SU-DHL-6 (cell line): ENCODE results near the gene MRPL20.

Source experiments
- H2AFZ ChIP-seq: fragments of 200-600 bp; sonication (generic); 2 replicates; pipeline ENCODE4 v1.6.1; 2014; ENCODE audit warnings: low read depth, mild to moderate bottlenecking, moderate library complexity, mixed read lengths, antibody characterized with exemption, low read length; ENCODE audit not compliant: severe bottlenecking
- H3F3A ChIP-seq: fragments of 200-600 bp; shearing (Covaris generic); 2 replicates; pipeline ENCODE4 v1.6.0; 2016; ENCODE audit warnings: antibody characterized with exemption, mild to moderate bottlenecking; ENCODE audit not compliant: insufficient read depth
- H3K27ac ChIP-seq: fragments of 200-600 bp; sonication (generic); 2 replicates; pipeline ENCODE4 v1.5.1; 2016; ENCODE audit warnings: low read depth, mild to moderate bottlenecking, low read length, moderate library complexity, mixed read lengths
- H3K27me3 ChIP-seq: fragments of 200-600 bp; sonication (generic), shearing (Covaris generic); 2 replicates; pipeline ENCODE4 v1.6.0; 2014; ENCODE audit warnings: mild to moderate bottlenecking, low read length
- H3K36me3 ChIP-seq: fragments of 200-600 bp; sonication (generic); 2 replicates; pipeline ENCODE4 v1.6.1; 2014; ENCODE audit warnings: mild to moderate bottlenecking, low read length, mixed read lengths
- H3K4me2 ChIP-seq: fragments of 300-600, 200-600 bp; shearing (Covaris generic), sonication (generic); 2 replicates; pipeline ENCODE4 v1.6.0; 2014; ENCODE audit warnings: low read length, low read depth, mild to moderate bottlenecking; ENCODE audit not compliant: poor library complexity, severe bottlenecking
- H3K4me3 ChIP-seq: fragments of 200-600 bp; sonication (generic); 2 replicates; pipeline ENCODE4 v1.5.1; 2014; ENCODE audit warnings: antibody characterized with exemption, low read length, mild to moderate bottlenecking, mixed read lengths; ENCODE audit not compliant: insufficient read depth, poor library complexity, severe bottlenecking
- H3K79me2 ChIP-seq: fragments of 200-600 bp; sonication (generic); 2 replicates; pipeline ENCODE4 v1.6.1; 2014; ENCODE audit warnings: mild to moderate bottlenecking, low read length, moderate library complexity; ENCODE audit not compliant: insufficient read depth
- H3K9ac ChIP-seq: fragments of 200-600 bp; sonication (generic); 2 replicates; pipeline ENCODE4 v1.7.0; 2014; ENCODE audit warnings: mild to moderate bottlenecking, low read length
- H3K9me2 ChIP-seq: fragments of 200-600 bp; sonication (generic); replicated peaks from 2 replicates; pipeline ENCODE4 v1.6.1; 2014; ENCODE audit warnings: low read length; ENCODE audit not compliant: insufficient read depth
- H3K9me3 ChIP-seq: fragments of 200-600 bp; sonication (generic); 2 replicates; pipeline ENCODE4 v1.6.1; 2014; ENCODE audit warnings: low read length, mixed read lengths; ENCODE audit not compliant: insufficient read depth
- H4K20me1 ChIP-seq: fragments of 200-600 bp; sonication (generic); 2 replicates; pipeline ENCODE4 v1.6.1; 2014; ENCODE audit warnings: low read depth, mild to moderate bottlenecking, antibody characterized with exemption, low read length, moderate library complexity, mixed read lengths
- EZH2phosphoT487 ChIP-seq: fragments of 200-600 bp; sonication (generic), shearing (Covaris generic); conservative IDR thresholded peaks from 2 replicates; pipeline ENCODE4 v1.6.1; 2018; ENCODE audit warnings: mild to moderate bottlenecking, antibody characterized with exemption, low read length, moderate library complexity, mixed read lengths
- TF ChIP-seq, protein P1 (sequence below): fragments of 200-600 bp; sonication (generic); IDR thresholded peaks from one replicate; pipeline ENCODE4 v1.5.1; 2017; ENCODE audit warnings: antibody characterized with exemption, mild to moderate bottlenecking, low read length, moderate library complexity; ENCODE audit not compliant: insufficient read depth, poor library complexity, severe bottlenecking

The MRPL20 gene

DNA sequence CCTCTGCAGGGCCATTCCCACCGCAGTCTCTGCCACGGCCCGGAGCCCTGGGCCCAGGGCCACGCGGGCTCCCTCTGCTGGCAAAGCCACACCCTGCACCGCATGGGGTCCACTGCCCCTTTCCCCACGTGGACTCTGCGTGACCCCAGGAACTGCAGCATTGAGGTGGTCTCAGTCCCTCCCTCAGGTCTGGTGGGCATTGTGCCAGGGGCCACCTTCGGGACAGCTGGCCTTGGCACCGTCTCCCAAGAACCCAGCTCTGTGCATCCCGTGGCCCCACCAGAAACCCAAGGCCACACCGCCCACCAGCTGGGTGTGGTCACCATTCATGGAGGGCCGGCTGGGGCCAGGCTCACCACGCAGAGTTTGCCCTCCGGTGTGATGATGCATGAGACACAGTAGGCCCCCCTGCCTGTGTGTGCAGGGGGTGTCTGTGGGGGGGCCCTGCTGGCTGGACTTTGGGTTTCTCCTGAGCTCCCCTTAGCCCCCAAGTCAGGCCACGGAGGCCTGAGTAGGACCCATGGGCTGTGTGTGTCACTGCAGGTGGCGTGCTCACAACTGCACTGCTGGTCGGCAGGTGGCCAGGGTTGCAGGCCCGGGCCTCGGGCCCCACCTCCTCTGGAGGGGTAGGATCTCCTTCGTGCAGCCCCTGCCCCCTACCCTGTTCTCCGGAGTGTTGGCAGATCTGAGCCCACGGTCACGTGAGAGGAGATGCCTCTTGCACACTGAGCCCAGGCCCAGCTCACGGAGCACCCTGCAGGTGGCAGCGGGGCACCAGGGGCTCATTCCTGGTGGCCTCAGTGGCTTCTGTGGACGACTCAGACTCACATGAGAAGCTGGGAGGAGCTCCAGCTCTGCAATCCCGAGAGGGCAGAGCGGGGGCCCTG lies 34.2 kb upstream of the MRPL20 start:
- TF ChIP-seq, protein P1, sequence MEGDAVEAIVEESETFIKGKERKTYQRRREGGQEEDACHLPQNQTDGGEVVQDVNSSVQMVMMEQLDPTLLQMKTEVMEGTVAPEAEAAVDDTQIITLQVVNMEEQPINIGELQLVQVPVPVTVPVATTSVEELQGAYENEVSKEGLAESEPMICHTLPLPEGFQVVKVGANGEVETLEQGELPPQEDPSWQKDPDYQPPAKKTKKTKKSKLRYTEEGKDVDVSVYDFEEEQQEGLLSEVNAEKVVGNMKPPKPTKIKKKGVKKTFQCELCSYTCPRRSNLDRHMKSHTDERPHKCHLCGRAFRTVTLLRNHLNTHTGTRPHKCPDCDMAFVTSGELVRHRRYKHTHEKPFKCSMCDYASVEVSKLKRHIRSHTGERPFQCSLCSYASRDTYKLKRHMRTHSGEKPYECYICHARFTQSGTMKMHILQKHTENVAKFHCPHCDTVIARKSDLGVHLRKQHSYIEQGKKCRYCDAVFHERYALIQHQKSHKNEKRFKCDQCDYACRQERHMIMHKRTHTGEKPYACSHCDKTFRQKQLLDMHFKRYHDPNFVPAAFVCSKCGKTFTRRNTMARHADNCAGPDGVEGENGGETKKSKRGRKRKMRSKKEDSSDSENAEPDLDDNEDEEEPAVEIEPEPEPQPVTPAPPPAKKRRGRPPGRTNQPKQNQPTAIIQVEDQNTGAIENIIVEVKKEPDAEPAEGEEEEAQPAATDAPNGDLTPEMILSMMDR = peak; percentile 80
- TF ChIP-seq EZH2phosphoT487 = no peak
- no peaks in the 10 kb centered on the region for H4K20me1 ChIP-seq

DNA sequence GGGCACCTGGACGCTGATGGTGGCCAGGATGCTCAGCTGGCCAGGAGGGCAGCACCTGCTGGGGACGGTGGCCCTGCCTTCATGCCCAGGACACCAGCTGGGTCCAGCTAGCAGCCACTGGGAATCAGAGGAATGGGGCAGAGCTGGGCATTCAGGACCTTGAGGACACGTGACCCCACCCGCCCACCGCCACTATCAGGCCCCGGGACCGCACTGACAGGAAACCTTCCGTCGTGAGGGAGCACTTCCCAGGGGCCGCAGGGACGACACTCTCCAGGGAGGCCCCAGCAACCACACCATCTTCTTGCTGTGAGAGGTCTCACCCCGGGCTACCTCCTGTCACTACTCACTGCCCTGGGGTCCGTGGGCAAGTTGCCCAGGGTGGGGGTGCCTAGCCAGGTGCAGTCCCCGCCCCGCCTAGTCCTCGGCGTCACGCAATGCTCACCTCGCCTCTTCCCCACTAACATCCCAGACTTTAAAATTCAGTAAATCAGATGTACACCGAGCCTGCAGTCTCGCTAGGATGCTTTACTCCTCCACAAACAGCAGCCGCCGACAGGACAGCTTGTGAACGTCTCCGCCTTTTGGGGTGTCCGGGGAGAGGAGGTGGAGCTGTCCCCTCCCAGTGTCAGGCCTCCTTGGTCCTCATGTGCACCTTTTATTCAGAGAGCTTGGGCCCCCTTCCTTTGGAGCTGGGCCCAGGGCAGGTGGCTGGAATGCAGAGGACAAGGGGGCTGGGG lies 33.3 kb upstream of the MRPL20 start:
- Histone ChIP-seq H3F3A (no peaks in the 10 kb centered on the region), H3K36me3 (no peaks in the 10 kb centered on the region), H3K9me2 (no peaks in the 10 kb centered on the region), H3K27me3 (no peaks in the 10 kb centered on the region), H3K27ac (no peak overlapping the region), H4K20me1 (no peaks in the 10 kb centered on the region), H3K4me3 (no peak overlapping the region), H3K9ac (no peak overlapping the region), H3K4me2 (no peak overlapping the region), H2AFZ (no peak overlapping the region), H3K9me3 (no peaks in the 10 kb centered on the region), H3K79me2 (no peaks in the 10 kb centered on the region)
- no peak for TF ChIP-seq EZH2phosphoT487
- TF ChIP-seq, protein P1 = no peak

More for the DNA sequence above, 34.2 kb upstream of the MRPL20 start:
- Histone ChIP-seq H3F3A (no peaks in the 10 kb centered on the region), H3K79me2 (no peaks in the 10 kb centered on the region), H3K27me3 (no peaks in the 10 kb centered on the region), H3K36me3 (no peaks in the 10 kb centered on the region), H3K9me2 (no peaks in the 10 kb centered on the region), H3K27ac (no peak overlapping the region), H3K9ac (no peak overlapping the region), H2AFZ (no peak overlapping the region), H3K4me3 (no peak overlapping the region), H3K9me3 (no peaks in the 10 kb centered on the region), H3K4me2 (no peak overlapping the region)

DNA sequence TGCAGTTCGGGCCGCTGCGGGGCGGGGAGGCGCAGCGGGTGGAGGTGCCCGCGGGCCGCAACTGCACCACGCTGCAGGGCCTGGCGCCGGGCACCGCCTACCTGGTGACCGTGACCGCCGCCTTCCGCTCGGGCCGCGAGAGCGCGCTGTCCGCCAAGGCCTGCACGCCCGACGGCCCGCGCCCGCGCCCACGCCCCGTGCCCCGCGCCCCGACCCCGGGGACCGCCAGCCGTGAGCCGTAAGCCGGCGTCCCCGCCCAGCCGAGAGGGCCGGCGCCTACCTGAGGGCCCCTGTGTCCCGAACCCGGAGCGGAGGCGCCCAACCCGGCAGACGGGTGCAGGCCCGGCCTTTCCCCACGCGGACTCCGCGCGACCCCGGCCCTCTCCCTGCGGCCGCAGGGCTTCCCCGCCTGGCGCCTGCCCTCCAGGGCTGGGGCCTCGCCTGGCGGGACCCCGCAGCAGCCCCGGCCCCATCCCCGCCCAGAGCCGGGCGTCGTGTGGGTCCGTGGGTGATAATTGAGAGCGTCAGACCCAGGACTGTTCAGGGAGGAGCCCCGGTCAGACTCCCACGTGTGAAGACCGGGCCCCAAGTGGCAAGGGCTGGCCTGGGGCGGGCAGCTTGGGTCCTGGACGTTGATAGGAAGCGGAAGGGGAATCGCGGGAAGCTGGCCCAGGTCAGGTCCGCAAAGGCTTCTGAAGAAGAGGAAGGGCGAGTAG lies 32.6 kb upstream of the MRPL20 start:
- no peaks in the 10 kb centered on the region for H3K36me3 ChIP-seq
- H2AFZ ChIP-seq = no peak overlapping the region
- H4K20me1 ChIP-seq = no peaks in the 10 kb centered on the region
- H3K9me2 ChIP-seq = no peaks in the 10 kb centered on the region
- TF ChIP-seq, protein P1 = no peak
- TF ChIP-seq EZH2phosphoT487 = no peak
- no peak overlapping the region for H3K4me2 ChIP-seq
- no peak overlapping the region for H3K4me3 ChIP-seq
- H3K79me2 ChIP-seq = no peaks in the 10 kb centered on the region
- H3F3A ChIP-seq = no peaks in the 10 kb centered on the region
- no peak overlapping the region for H3K27ac ChIP-seq
- no peaks in the 10 kb centered on the region for H3K9me3 ChIP-seq
- no peaks in the 10 kb centered on the region for H3K27me3 ChIP-seq
- H3K9ac ChIP-seq = no peak overlapping the region
